GM18868 (cell line): ENCODE measurements around the gene FBXO47.
"Not testable (repeated sequence)": the region's sequence is repeated elsewhere in the genome, so short reads cannot be mapped to it uniquely, and the experiment has no call there.

Experiments
- ATAC-seq: cut with Tn5 transposase; IDR thresholded peaks from one replicate; pipeline ENCODE4 v1.9.1; 2021; ENCODE audit warnings: mild to moderate bottlenecking, moderate library complexity; ENCODE audit not compliant: unreplicated experiment

FBXO47 gene

GRCh38 chr17:38925263-38925995, 41.8 kb downstream of the FBXO47 start, which contains the start of gene LASP1NB:
Gene LASP1NB, plus strand, starts transcription at chr17:38925614.
- no peak for ATAC-seq

GRCh38 chr17:38922538-38923297, 44.5 kb downstream of the FBXO47 start:
- no peak for ATAC-seq

DNA sequence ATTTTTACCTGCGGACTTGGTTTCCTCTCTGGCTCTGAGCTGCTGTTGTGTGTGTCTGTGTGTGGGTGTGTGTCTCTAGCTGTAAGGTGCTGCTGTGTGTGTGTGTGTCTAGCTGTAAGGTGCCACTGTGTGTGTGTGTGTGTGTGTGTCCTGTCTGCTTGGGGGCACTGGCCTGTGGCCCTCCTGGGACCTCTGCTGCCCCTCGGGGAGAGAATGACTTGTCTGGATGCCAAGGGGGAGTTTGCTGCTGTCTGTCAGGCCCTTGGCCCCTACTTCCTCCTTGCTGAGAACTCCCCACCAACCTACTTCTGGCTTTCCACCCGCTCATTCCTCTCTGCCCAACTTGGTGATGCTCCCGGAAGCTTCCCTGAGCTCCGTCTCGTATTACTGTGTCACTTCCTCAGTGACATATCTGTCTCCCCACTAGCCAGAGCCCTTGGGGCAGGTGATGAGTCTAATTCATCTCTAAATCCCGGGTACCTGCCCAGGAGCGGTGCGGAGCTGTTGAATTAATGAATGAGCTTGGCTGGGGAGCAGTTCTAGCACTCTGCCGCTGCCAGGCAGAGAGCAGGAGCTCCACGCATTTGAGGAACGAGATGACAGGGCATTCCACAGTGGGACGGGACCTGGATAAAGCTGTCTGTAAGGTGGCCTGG, 45.3 kb downstream of the FBXO47 start:
- no peak for ATAC-seq

DNA sequence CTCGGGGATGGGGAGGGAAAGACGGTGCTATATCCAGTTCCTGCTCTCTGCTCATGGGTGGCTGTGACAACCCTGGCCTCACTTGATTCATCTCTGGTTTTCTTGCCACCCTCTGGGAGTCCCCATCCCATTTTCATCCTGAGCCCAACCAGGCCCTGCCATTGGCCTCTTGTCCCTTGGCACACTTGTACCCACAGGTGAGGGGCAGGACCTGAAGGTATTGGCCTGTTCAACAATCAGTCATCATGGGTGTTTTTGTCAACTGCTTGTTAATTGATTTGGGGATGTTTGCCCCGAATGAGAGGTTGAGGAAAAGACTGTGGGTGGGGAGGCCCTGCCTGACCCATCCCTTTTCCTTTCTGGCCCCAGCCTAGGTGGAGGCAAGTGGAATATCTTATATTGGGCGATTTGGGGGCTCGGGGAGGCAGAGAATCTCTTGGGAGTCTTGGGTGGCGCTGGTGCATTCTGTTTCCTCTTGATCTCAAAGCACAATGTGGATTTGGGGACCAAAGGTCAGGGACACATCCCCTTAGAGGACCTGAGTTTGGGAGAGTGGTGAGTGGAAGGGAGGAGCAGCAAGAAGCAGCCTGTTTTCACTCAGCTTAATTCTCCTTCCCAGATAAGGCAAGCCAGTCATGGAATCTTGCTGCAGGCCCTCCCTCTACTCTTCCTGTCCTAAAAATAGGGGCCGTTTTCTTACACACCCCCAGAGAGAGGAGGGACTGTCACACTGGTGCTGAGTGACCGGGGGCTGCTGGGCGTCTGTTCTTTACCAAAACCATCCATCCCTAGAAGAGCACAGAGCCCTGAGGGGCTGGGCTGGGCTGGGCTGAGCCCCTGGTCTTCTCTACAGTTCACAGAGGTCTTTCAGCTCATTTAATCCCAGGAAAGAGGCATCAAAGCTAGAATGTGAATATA, 46.6 kb downstream of the FBXO47 start:
- ATAC-seq = no peak

DNA sequence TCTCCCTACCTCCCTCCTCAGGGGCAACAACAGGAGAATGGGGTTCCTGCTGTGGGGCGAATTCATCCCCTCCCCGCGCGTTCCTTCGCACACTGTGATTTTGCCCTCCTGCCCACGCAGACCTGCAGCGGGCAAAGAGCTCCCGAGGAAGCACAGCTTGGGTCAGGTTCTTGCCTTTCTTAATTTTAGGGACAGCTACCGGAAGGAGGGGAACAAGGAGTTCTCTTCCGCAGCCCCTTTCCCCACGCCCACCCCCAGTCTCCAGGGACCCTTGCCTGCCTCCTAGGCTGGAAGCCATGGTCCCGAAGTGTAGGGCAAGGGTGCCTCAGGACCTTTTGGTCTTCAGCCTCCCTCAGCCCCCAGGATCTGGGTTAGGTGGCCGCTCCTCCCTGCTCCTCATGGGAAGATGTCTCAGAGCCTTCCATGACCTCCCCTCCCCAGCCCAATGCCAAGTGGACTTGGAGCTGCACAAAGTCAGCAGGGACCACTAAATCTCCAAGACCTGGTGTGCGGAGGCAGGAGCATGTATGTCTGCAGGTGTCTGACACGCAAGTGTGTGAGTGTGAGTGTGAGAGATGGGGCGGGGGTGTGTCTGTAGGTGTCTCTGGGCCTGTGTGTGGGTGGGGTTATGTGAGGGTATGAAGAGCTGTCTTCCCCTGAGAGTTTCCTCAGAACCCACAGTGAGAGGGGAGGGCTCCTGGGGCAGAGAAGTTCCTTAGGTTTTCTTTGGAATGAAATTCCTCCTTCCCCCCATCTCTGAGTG, 47.7 kb downstream of the FBXO47 start:
- no peak for ATAC-seq

DNA sequence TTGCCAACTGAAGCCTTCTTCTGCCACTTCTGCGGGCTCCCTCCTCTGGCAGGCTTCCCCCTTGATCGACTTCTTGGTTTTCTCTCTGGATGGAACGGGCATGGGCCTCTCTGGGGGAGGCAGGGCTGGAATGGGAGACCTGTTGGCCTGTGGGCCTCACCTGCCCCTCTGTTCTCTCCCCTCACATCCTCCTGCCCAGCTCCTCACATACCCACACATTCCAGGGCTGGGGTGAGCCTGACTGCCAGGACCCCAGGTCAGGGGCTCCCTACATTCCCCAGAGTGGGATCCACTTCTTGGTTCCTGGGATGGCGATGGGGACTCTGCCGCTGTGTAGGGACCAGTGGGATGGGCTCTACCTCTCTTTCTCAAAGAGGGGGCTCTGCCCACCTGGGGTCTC, 48.3 kb downstream of the FBXO47 start:
- ATAC-seq = no peak

- no peak for ATAC-seq
These were observed 48.9 kb downstream of the FBXO47 start for GRCh38 chr17:38918129-38918913.

DNA sequence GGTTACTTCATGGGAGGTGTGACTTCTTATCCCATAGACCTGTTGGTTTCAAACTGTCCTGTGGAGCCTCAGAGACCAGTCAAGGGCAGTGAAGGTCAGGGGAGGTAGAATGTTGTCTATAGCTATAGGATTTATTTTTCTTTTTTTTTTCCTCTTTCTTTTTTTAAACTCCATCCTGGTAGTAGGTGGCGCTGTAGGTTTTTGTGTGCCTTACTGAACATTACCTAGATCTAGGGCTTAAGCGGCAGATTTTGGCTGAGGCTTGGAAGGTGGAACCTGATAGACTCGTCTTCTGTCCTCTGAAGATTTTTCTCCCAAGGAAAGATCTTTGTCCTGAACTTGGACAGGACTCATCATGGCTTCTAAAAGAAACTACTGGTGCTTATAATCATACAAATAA, 49.9 kb downstream of the FBXO47 start:
- ATAC-seq = no peak

DNA sequence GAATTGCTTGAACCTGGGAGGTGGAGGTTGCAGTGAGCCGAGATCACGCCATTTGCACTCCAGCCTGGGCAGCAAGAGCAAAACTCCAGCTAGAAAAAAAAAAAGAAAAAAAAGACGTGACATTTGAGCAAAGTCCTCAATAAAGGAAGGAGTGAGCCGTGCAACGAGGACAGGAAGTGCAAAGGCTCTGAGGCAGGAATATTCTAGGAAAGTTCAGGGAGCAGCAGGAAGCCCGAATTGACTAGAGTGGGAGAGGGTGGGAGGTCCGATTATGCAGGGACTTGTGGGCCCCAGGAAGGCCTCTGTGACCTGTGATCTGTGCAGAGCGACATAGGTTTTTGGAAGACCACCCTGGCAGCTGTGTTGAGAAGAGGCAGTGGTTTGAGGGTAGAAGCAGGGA, 50.4 kb downstream of the FBXO47 start:
- ATAC-seq = no peak

- no peak for ATAC-seq
These were observed 51.6 kb downstream of the FBXO47 start for GRCh38 chr17:38915639-38915995.

DNA sequence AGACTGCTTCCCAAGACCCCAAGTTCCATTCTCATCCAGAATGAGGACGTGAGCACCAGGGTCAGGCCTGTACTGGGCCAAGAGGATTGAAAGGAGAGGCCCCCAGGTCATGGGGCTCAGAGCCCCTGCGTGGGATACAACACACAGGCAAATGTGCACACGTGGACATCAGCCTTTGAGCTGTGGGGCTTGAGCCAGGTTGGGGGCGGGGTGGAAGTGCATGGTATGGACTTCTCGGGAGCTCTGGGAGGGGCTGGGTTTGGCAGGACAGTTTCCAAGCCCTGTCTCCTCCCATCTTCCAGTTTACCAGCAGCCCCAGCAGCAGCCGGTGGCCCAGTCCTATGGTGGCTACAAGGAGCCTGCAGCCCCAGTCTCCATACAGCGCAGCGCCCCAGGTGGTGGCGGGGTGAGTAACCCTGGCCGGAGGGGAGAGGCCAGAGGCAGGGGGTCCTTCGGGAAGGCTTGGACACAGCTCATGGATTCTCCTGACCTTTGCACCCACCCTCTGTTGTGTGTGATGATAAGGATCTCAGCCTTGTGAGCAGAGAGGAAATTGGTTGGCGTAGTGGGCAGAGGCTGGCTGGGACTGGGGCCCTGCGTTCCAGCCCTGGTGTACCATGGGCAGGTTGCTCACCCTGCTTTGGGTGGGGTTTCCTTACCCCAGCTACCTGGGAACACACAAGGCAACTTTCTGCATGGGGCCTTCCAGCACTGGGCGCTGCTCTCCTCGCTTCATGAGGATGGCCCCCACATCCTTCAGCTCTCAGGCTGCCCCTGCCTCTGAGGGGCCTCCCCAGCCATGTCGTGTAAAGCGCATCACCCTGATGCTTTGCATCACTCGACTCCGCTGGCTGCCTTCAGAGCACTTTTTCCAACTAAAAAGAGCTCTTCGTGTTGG, 52.2 kb downstream of the FBXO47 start:
- ATAC-seq = no peak

- ATAC-seq = no peak
These were observed 54.9 kb downstream of the FBXO47 start for GRCh38 chr17:38912221-38912813.

- ATAC-seq = not testable (repeated sequence)
These were observed 55.5 kb downstream of the FBXO47 start for GRCh38 chr17:38911731-38912081.

- ATAC-seq = no peak
These were observed 56.0 kb downstream of the FBXO47 start for GRCh38 chr17:38911081-38911730.

- no peak for ATAC-seq
These were observed 56.9 kb downstream of the FBXO47 start for GRCh38 chr17:38910325-38910724.

- ATAC-seq = peak; percentile 45
These were observed 58.5 kb downstream of the FBXO47 start for GRCh38 chr17:38908676-38909181.

GRCh38 chr17:38907930-38908675, 59.1 kb downstream of the FBXO47 start:
- no peak for ATAC-seq
